ENCODE data around the gene PHTF2.

- TF ChIP-seq CTCF (IDR thresholded peaks at IDR 0.05), result no peak
- TF ChIP-seq POLR2AphosphoS5 (IDR thresholded peaks at IDR 0.05), result no peak
- TF ChIP-seq POLR2A (IDR thresholded peaks at IDR 0.05; ENCODE audit: low read depth), result no peak
Measured at GRCh38 chr7:77958436-77958835, 159.9 kb downstream of the PHTF2 start.
